Trophoblast cell (in vitro differentiated cells and primary cell): ENCODE data around the gene GRIA2.

Source experiments
- DNase-seq, 2 donors: peaks; one replicate each; pipeline ENCODE4 v3.0.0-alpha.2; 2016
- H2AFZ ChIP-seq: 2 replicates; pipeline ENCODE4 v1.6.1; 2013; ENCODE audit warnings: low read length, moderate library complexity, mild to moderate bottlenecking; ENCODE audit not compliant: insufficient read depth, poor library complexity
- H2AK5ac ChIP-seq: 2 replicates; pipeline ENCODE4 v1.6.1; 2013; ENCODE audit warnings: mild to moderate bottlenecking, low read length
- H2BK120ac ChIP-seq: 2 replicates; pipeline ENCODE4 v1.6.1; 2013; ENCODE audit warnings: low read length, mild to moderate bottlenecking, moderate library complexity; ENCODE audit not compliant: insufficient read depth, poor library complexity
- H2BK12ac ChIP-seq: 2 replicates; pipeline ENCODE4 v1.6.1; 2013; ENCODE audit warnings: mild to moderate bottlenecking, low read length, moderate library complexity
- H2BK5ac ChIP-seq: 2 replicates; pipeline ENCODE4 v1.6.1; 2013; ENCODE audit warnings: low read length, low read depth, moderate library complexity, mild to moderate bottlenecking; ENCODE audit not compliant: poor library complexity
- H3K14ac ChIP-seq: 2 replicates; pipeline ENCODE4 v1.6.1; 2013; ENCODE audit warnings: mild to moderate bottlenecking, low read length
- H3K18ac ChIP-seq: 2 replicates; pipeline ENCODE4 v1.6.1; 2013; ENCODE audit warnings: mild to moderate bottlenecking, low read length
- H3K23ac ChIP-seq: 2 replicates; pipeline ENCODE4 v1.6.1; 2013; ENCODE audit warnings: low read length
- H3K27ac ChIP-seq: 2 replicates; pipeline ENCODE4 v1.5.1; 2013; ENCODE audit warnings: low read depth, mild to moderate bottlenecking, inconsistent platforms, low read length, moderate library complexity
- H3K27me3 ChIP-seq: 2 replicates; pipeline ENCODE4 v1.6.1; 2013; ENCODE audit warnings: inconsistent platforms, mild to moderate bottlenecking, low read length, moderate library complexity; ENCODE audit not compliant: insufficient read depth
- H3K36me3 ChIP-seq, 2 experiments: 1 replicate in 1 of 2; 2 replicates in 1 of 2; pipeline ENCODE4 v1.6.1; 2013; ENCODE audit warnings: low read length in 2 of 2, mild to moderate bottlenecking in 2 of 2, moderate library complexity in 1 of 2; ENCODE audit not compliant: insufficient read depth in 2 of 2, control insufficient read depth in 1 of 2
- H3K4ac ChIP-seq: 2 replicates; pipeline ENCODE4 v1.6.1; 2013; ENCODE audit warnings: low read depth, mild to moderate bottlenecking, low read length, moderate library complexity
- H3K4me1 ChIP-seq, 2 experiments: 1 replicate in 1 of 2; 2 replicates in 1 of 2; pipeline ENCODE4 v1.6.1; 2013; ENCODE audit warnings: low read length in 2 of 2, mild to moderate bottlenecking in 2 of 2, moderate library complexity in 1 of 2; ENCODE audit not compliant: insufficient read depth in 2 of 2, control insufficient read depth in 1 of 2
- H3K4me2 ChIP-seq: 2 replicates; pipeline ENCODE4 v1.6.1; 2013; ENCODE audit warnings: inconsistent platforms, mild to moderate bottlenecking, low read length, moderate library complexity
- H3K4me3 ChIP-seq: 2 replicates; pipeline ENCODE4 v1.5.1; 2013; ENCODE audit warnings: mild to moderate bottlenecking, low read depth, low read length, inconsistent platforms
- H3K79me1 ChIP-seq: one replicate; pipeline ENCODE4 v1.6.1; 2013; ENCODE audit warnings: low read length
- H3K79me2 ChIP-seq: 2 replicates; pipeline ENCODE4 v1.6.1; 2013; ENCODE audit warnings: low read length, mild to moderate bottlenecking; ENCODE audit not compliant: control insufficient read depth, insufficient read depth, poor library complexity
- H3K9ac ChIP-seq: 2 replicates; pipeline ENCODE4 v1.6.1; 2013; ENCODE audit warnings: mild to moderate bottlenecking, low read length
- H3K9me3 ChIP-seq: 2 replicates; pipeline ENCODE4 v1.6.1; 2013; ENCODE audit warnings: low read depth, mild to moderate bottlenecking, control low read depth, inconsistent platforms, low read length; ENCODE audit not compliant: insufficient read depth
- H4K12ac ChIP-seq: 2 replicates; pipeline ENCODE4 v1.6.1; 2013; ENCODE audit warnings: low read depth, mild to moderate bottlenecking, low read length, moderate library complexity
- H4K8ac ChIP-seq: 2 replicates; pipeline ENCODE4 v1.6.1; 2013; ENCODE audit warnings: low read depth, mild to moderate bottlenecking, low read length, moderate library complexity
- H4K91ac ChIP-seq: one replicate; pipeline ENCODE4 v1.6.1; 2013; ENCODE audit warnings: low read depth, mild to moderate bottlenecking, low read length, moderate library complexity
- WGBS: extraction: QIAGEN DNeasy Blood & Tissue Kit; methylation state at CpG from one replicate; pipeline ENCODE4 v1.1.7; 2013; ENCODE audit warnings: missing lambda C conversion rate; ENCODE audit not compliant: insufficient read length, insufficient coverage; ENCODE audit errors: extremely low coverage; 5-methylcytosine and 5-hydroxymethylcytosine counted together

Gene GRIA2

DNA sequence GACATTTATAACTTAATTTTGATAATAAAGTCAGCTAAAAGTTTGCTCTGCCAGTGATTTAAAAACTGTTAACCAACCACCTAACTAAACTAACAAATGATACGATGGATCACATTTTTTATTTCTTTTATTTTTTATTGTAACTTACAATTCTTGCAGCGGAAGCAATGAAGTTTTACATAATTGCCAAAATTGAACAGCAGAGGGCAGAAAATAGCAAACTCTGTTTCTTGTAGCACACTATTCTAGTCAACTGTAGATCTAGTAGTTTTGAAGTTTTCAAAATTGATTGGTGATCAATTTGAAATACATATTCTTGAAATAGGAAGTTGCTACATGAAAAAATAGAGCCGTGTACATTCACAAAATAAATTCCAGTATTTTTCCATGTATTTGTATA is 2.8 kb upstream of the GRIA2 start:
- Histone ChIP-seq H2AFZ (no peak overlapping the region), H3K14ac (no peak overlapping the region), H4K91ac (no peak overlapping the region), H3K23ac (no peak overlapping the region), H3K9me3 (no peaks in the 10 kb centered on the region), H2BK5ac (no peak overlapping the region), H4K12ac (no peak overlapping the region), H3K9ac (no peak overlapping the region), H3K27ac (no peak overlapping the region), H2BK12ac (no peak overlapping the region), H3K79me1 (no peaks in the 10 kb centered on the region), H3K36me3 (no peaks in the 10 kb centered on the region), H2BK120ac (no peak overlapping the region), H3K4me3 (no peak overlapping the region), H3K4me2 (no peak overlapping the region), H3K27me3 (peaks cover 22% of the 10 kb centered on the region), H4K8ac (no peak overlapping the region), H3K4me1 (peaks cover 8 to 11% of the 10 kb centered on the region in 2 experiments), H2AK5ac (no peak overlapping the region), H3K18ac (no peak overlapping the region), H3K4ac (no peak overlapping the region), H3K79me2 (no peaks in the 10 kb centered on the region)
- no CpG with 5 or more reads among the region's 3 CpGs for WGBS
- DNase-seq = peak in 1 of 2 donors; percentile 58

GRCh38 chr4:157219711-157220370 is 687 bp upstream of the GRIA2 start:
- H4K8ac ChIP-seq = no peak overlapping the region
- no peak overlapping the region for H3K4me3 ChIP-seq
- no peak overlapping the region for H3K18ac ChIP-seq
- no peak overlapping the region for H3K4ac ChIP-seq
- H2AFZ ChIP-seq = no peak overlapping the region
- no peak overlapping the region for H2BK5ac ChIP-seq
- no peak overlapping the region for H3K14ac ChIP-seq
- no peak overlapping the region for H2AK5ac ChIP-seq
- no CpG with 5 or more reads among the region's 16 CpGs for WGBS
- peaks cover 26% of the 10 kb centered on the region for H3K27me3 ChIP-seq
- no peaks in the 10 kb centered on the region for H3K79me1 ChIP-seq
- H3K9ac ChIP-seq = no peak overlapping the region
- H3K79me2 ChIP-seq = no peaks in the 10 kb centered on the region
- no peak overlapping the region for H3K23ac ChIP-seq
- H3K4me2 ChIP-seq = peak overlapping the region; percentile 76
- H2BK120ac ChIP-seq = no peak overlapping the region
- H3K9me3 ChIP-seq = no peaks in the 10 kb centered on the region
- no peak overlapping the region for H2BK12ac ChIP-seq
- H4K91ac ChIP-seq = no peak overlapping the region
- DNase-seq = no peak
- H4K12ac ChIP-seq = no peak overlapping the region
- peaks cover 8 to 11% of the 10 kb centered on the region in 2 experiments for H3K4me1 ChIP-seq
- no peaks in the 10 kb centered on the region for H3K36me3 ChIP-seq
- H3K27ac ChIP-seq = no peak overlapping the region

GRCh38 chr4:157221426-157221894 is 932 bp downstream of the GRIA2 start:
- Histone ChIP-seq H2BK12ac (no peak overlapping the region), H4K91ac (no peak overlapping the region), H3K36me3 (no peaks in the 10 kb centered on the region), H3K14ac (no peak overlapping the region), H3K4me1 (peaks cover 8 to 11% of the 10 kb centered on the region in 2 experiments), H3K27me3 (peaks cover 26% of the 10 kb centered on the region), H3K9ac (no peak overlapping the region), H3K79me1 (no peaks in the 10 kb centered on the region), H3K4ac (no peak overlapping the region), H3K18ac (no peak overlapping the region), H3K4me2 (peak overlapping the region; percentile 94), H3K4me3 (peak overlapping the region; percentile 64), H3K23ac (no peak overlapping the region), H3K27ac (no peak overlapping the region), H2BK120ac (no peak overlapping the region), H3K79me2 (no peaks in the 10 kb centered on the region), H2AK5ac (no peak overlapping the region), H2BK5ac (no peak overlapping the region), H4K8ac (no peak overlapping the region), H4K12ac (no peak overlapping the region), H3K9me3 (no peaks in the 10 kb centered on the region), H2AFZ (no peak overlapping the region)
- no peak for DNase-seq
- WGBS = no CpG with 5 or more reads among the region's 24 CpGs

GRCh38 chr4:157221895-157222770 is 1.6 kb downstream of the GRIA2 start:
- WGBS = no CpG with 5 or more reads among the region's 59 CpGs

More at GRCh38 chr4:157221895-157222770, 1.6 kb downstream of the GRIA2 start:
- Histone ChIP-seq H3K36me3 (no peaks in the 10 kb centered on the region), H4K8ac (no peak overlapping the region), H3K4ac (no peak overlapping the region), H3K9ac (no peak overlapping the region), H3K79me2 (no peaks in the 10 kb centered on the region), H3K27ac (no peak overlapping the region), H3K4me1 (peaks cover 8 to 11% of the 10 kb centered on the region in 2 experiments), H4K91ac (no peak overlapping the region), H2BK120ac (no peak overlapping the region), H3K9me3 (no peaks in the 10 kb centered on the region), H3K4me3 (peak overlapping the region; percentile 64), H3K79me1 (no peaks in the 10 kb centered on the region), H2BK5ac (no peak overlapping the region), H3K4me2 (peak overlapping the region; percentile 94), H3K14ac (no peak overlapping the region), H2AK5ac (no peak overlapping the region), H3K23ac (no peak overlapping the region), H4K12ac (no peak overlapping the region), H2AFZ (peak overlapping the region; percentile 26), H3K27me3 (peaks cover 26% of the 10 kb centered on the region), H3K18ac (no peak overlapping the region), H2BK12ac (no peak overlapping the region)
- DNase-seq = no peak
